ENCODE data around the gene PTPRD.

- TF ChIP-seq CTCF (IDR thresholded peaks at IDR 0.05) (no peak), POLR2A (IDR thresholded peaks at IDR 0.05) (no peak)
These were observed 2308.1 kb downstream of the PTPRD start for GRCh38 chr9:8304720-8305119.

Data from thyroid gland (tissue), 4 donors.